Endodermal cell (in vitro differentiated cells): ENCODE results near the gene SNX17. TPM values are rescaled to one million over a fixed set of nuclear protein-coding genes. Genes with fewer than 3 reads are reported as not detected.

Source experiments
- DNase-seq: peaks from one replicate; pipeline ENCODE4 v3.0.0-alpha.2; 2017
- H3K27ac ChIP-seq: 2 replicates; pipeline ENCODE4 v1.5.1; 2013; ENCODE audit warnings: mild to moderate bottlenecking, low read depth, low read length, moderate library complexity
- H3K27me3 ChIP-seq: 2 replicates; pipeline ENCODE4 v1.6.1; 2013; ENCODE audit warnings: mild to moderate bottlenecking, low read length, moderate library complexity; ENCODE audit not compliant: insufficient read depth, control insufficient read depth, poor library complexity, severe bottlenecking
- H3K36me3 ChIP-seq: 2 replicates; pipeline ENCODE4 v1.7.0; 2013; ENCODE audit warnings: mild to moderate bottlenecking, low read length, moderate library complexity; ENCODE audit not compliant: control insufficient read depth, insufficient read depth
- H3K4me1 ChIP-seq: one replicate; pipeline ENCODE4 v1.7.0; 2013; ENCODE audit warnings: low read length; ENCODE audit not compliant: control insufficient read depth, insufficient read depth
- H3K4me3 ChIP-seq: 2 replicates; pipeline ENCODE4 v1.5.1; 2013; ENCODE audit warnings: mild to moderate bottlenecking, low read length, moderate library complexity
- H3K9ac ChIP-seq: 2 replicates; pipeline ENCODE4 v1.6.1; 2013; ENCODE audit warnings: mild to moderate bottlenecking, low read length, moderate library complexity; ENCODE audit not compliant: poor library complexity, severe bottlenecking; ENCODE audit errors: extremely low read depth
- H3K9me3 ChIP-seq: 2 replicates; pipeline ENCODE4 v1.6.1; 2013; ENCODE audit warnings: mild to moderate bottlenecking, low read length, moderate library complexity; ENCODE audit not compliant: control insufficient read depth
- H3K27ac Mint-ChIP-seq: 2 replicates; pipeline ENCODE4 v1.8.0; 2020; ENCODE audit warnings: mixed read lengths
- H3K27me3 Mint-ChIP-seq: 2 replicates; pipeline ENCODE4 v1.8.0; 2021; ENCODE audit warnings: mild to moderate bottlenecking, mixed read lengths; ENCODE audit not compliant: insufficient read depth
- H3K36me3 Mint-ChIP-seq: 2 replicates; pipeline ENCODE4 v1.8.0; 2020; ENCODE audit warnings: low read depth, mixed read lengths
- H3K4me1 Mint-ChIP-seq: 2 replicates; pipeline ENCODE4 v1.8.0; 2020; ENCODE audit warnings: mixed read lengths
- H3K4me3 Mint-ChIP-seq: 2 replicates; pipeline ENCODE4 v1.8.0; 2020; ENCODE audit warnings: mild to moderate bottlenecking, moderate library complexity, mixed read lengths
- H3K9me3 Mint-ChIP-seq: 2 replicates; pipeline ENCODE4 v1.8.0; 2020; ENCODE audit warnings: mild to moderate bottlenecking, mixed read lengths
- WGBS, 2 experiments: methylation state at CpG; one replicate each; pipeline versions ENCODE4 v1.1.5 to v1.1.7; 2013; ENCODE audit warnings: missing lambda C conversion rate in 2 of 2, mixed read lengths in 1 of 2; ENCODE audit not compliant: insufficient coverage in 1 of 2, insufficient read length in 1 of 2; 5-methylcytosine and 5-hydroxymethylcytosine counted together
- total RNA-seq, 2 donors: library from RNA; stranded (reverse); fragmentation: NEBNext Ultra II Directional in 1 of 2; extraction: Animal tissue kit (Norgen Biotek cat#: 25700) in 1 of 2; gene quantifications; 2 replicates in 1 of 2; 3 replicates in 1 of 2; pipeline ENCODE4 v1.2.1, GENCODE V29; 2021
- TF ChIP-seq, protein P1 (sequence below): fragments of 200-600 bp; sonication (generic); conservative IDR thresholded peaks from 2 replicates; pipeline ENCODE4 v1.5.0; 2021; ENCODE audit warnings: antibody characterized with exemption, mild to moderate bottlenecking

Gene SNX17
- total RNA-seq, 2 donors from 2014 or later: 81.2 to 92.6 TPM

DNA sequence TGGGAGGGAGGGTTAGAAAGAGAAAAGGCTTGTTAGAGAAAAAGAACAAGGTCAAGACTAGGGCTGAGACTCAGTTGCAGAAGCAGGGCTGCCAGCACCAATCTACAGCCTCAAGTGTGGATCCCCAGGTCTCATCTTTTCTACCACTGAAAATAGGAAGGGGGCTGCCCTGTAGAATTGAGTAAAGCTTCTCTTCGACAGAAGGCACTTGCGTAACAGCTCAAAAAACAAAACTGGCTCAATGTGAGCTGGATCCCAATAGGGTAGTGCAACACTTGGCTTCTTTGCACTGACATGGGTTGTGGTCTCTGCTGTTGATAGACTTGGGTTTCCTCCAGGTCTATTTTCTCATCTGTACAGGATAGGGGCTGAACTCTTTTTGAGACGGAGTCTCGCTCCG lies 45.7 kb upstream of the SNX17 start:
- no peak overlapping the region for H3K9ac ChIP-seq
- H3K27me3 ChIP-seq: no peaks in the 10 kb centered on the region
- no peak overlapping the region for H3K4me3 Mint-ChIP-seq
- peaks cover 35% of the 10 kb centered on the region for H3K36me3 Mint-ChIP-seq
- no peaks in the 10 kb centered on the region for H3K4me1 ChIP-seq
- no peaks in the 10 kb centered on the region for H3K27me3 Mint-ChIP-seq
- H3K4me1 Mint-ChIP-seq: peaks cover 15% of the 10 kb centered on the region
- H3K27ac ChIP-seq: no peak overlapping the region
- H3K9me3 ChIP-seq: no peaks in the 10 kb centered on the region
- no peak overlapping the region for H3K4me3 ChIP-seq
- DNase-seq: no peak
- H3K36me3 ChIP-seq: peaks cover 40% of the 10 kb centered on the region
- WGBS, 2 experiments: 86 to 100% methylated on average over 1 to 5 of the region's 5 CpGs
- H3K27ac Mint-ChIP-seq: peak overlapping the region; percentile 75
- no peaks in the 10 kb centered on the region for H3K9me3 Mint-ChIP-seq
- TF ChIP-seq, protein P1, sequence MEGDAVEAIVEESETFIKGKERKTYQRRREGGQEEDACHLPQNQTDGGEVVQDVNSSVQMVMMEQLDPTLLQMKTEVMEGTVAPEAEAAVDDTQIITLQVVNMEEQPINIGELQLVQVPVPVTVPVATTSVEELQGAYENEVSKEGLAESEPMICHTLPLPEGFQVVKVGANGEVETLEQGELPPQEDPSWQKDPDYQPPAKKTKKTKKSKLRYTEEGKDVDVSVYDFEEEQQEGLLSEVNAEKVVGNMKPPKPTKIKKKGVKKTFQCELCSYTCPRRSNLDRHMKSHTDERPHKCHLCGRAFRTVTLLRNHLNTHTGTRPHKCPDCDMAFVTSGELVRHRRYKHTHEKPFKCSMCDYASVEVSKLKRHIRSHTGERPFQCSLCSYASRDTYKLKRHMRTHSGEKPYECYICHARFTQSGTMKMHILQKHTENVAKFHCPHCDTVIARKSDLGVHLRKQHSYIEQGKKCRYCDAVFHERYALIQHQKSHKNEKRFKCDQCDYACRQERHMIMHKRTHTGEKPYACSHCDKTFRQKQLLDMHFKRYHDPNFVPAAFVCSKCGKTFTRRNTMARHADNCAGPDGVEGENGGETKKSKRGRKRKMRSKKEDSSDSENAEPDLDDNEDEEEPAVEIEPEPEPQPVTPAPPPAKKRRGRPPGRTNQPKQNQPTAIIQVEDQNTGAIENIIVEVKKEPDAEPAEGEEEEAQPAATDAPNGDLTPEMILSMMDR: no peak

DNA sequence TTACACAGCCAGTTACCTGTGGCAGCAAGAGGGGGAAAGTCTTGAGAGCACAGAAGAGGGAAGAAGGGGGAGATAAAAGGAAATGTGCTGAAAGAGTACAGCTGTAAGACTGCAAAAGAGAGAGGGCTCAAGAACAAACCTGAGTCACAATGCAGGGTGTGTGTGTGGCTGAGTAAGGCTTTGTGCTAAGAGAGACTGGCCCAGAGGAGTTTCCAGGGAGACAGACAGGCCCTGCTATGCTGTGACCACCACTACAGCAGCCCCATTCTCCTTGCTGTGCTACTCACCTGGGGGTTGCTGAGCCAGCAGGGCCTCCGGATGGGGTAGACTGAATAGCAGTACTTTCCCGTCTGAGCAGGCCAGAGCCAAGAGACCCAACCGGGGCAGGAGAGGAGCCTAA lies 35.1 kb upstream of the SNX17 start:
- Mint-ChIP-seq H3K9me3 (no peaks in the 10 kb centered on the region), H3K27me3 (no peaks in the 10 kb centered on the region), H3K27ac (no peak overlapping the region), H3K4me1 (no peaks in the 10 kb centered on the region), H3K36me3 (peaks cover 80% of the 10 kb centered on the region), H3K4me3 (no peak overlapping the region)
- TF ChIP-seq, protein P1: no peak
- WGBS, 2 experiments: 87 to 100% methylated on average over 1 to 3 of the region's 3 CpGs
- no peaks in the 10 kb centered on the region for H3K9me3 ChIP-seq
- H3K4me1 ChIP-seq: no peaks in the 10 kb centered on the region
- no peak overlapping the region for H3K4me3 ChIP-seq
- no peak for DNase-seq
- H3K27me3 ChIP-seq: no peaks in the 10 kb centered on the region
- no peak overlapping the region for H3K27ac ChIP-seq
- H3K36me3 ChIP-seq: peaks cover 82% of the 10 kb centered on the region
- H3K9ac ChIP-seq: no peak overlapping the region

DNA sequence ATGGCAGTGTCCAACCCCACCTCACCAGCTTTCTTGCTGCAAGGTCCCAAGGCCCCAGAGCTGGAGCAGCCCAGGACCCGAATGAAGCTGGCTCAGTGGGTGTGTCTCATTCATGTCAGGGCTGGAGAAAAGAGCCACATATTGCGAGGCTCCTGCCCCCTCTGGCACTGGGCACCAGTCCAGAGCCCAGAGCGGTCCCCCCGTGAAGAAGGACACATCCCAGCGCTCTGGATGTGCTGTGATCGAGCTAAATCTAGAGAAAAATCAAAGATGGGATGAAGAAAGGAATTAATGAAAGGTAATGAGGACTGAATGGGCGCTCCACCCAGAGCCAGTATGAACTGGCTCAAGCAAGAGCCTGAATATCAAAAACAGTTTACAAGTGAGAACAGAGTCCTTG lies 34.2 kb upstream of the SNX17 start:
- Histone ChIP-seq H3K27ac (no peak overlapping the region), H3K9ac (no peak overlapping the region), H3K9me3 (no peaks in the 10 kb centered on the region), H3K27me3 (no peaks in the 10 kb centered on the region), H3K4me3 (no peak overlapping the region), H3K4me1 (no peaks in the 10 kb centered on the region), H3K36me3 (peaks cover 83% of the 10 kb centered on the region)
- no peaks in the 10 kb centered on the region for H3K27me3 Mint-ChIP-seq
- TF ChIP-seq, protein P1: no peak
- no peak overlapping the region for H3K27ac Mint-ChIP-seq
- H3K4me3 Mint-ChIP-seq: no peak overlapping the region
- H3K4me1 Mint-ChIP-seq: no peaks in the 10 kb centered on the region
- no peak for DNase-seq
- H3K36me3 Mint-ChIP-seq: peaks cover 80% of the 10 kb centered on the region
- 96 to 98% methylated on average over 5 to 7 of the region's 7 CpGs for WGBS, 2 experiments
- H3K9me3 Mint-ChIP-seq: no peaks in the 10 kb centered on the region
